Measurements from ENCODE around the gene TEKTIP1.

GRCh38 chr19:3536429-3537100 is 2.4 kb upstream of the TEKTIP1 start:
- TF ChIP-seq CTCF (IDR thresholded peaks at IDR 0.05) (no peak), POLR2A (IDR thresholded peaks at IDR 0.05) (no peak), POLR2AphosphoS5 (IDR thresholded peaks at IDR 0.05) (no peak), EP300 (IDR thresholded peaks at IDR 0.05) (no peak)

Data from upper lobe of left lung (tissue), 4 donors.